ENCODE measurements around the gene PIAS3. TPM values are rescaled to one million over a fixed set of nuclear protein-coding genes. Genes with fewer than 3 reads are reported as not detected.
A peak's percentile ranks its signal among the peaks of the same experiment; 100 is the strongest.

PIAS3 gene
- total and polyA plus RNA-seq, 2 donors (not counting 1 experiment from before 2014, with no cell fraction given): 8.9 to 22.9 TPM

- H3K9ac ChIP-seq (ENCODE audit: insufficient read depth, low read length): peak overlapping the region; percentile 48
- H4K20me1 ChIP-seq (ENCODE audit: control insufficient read depth, extremely low read depth, insufficient read depth, low read length): no peaks in the 10 kb centered on the region
- H3K27ac ChIP-seq (ENCODE audit: insufficient read depth, low read length): peak overlapping the region; percentile 74
- TF ChIP-seq CTCF (conservative IDR thresholded peaks at IDR 0.05 in 1 of 2, IDR thresholded peaks at IDR 0.05 in 1 of 2; ENCODE audit: low read depth in 1 of 2, low read length in 2 of 2) (no peak), EZH2 (IDR thresholded peaks at IDR 0.05; ENCODE audit: low read length, missing control alignments) (no peak)
- peak overlapping the region; percentile 99 for H2AFZ ChIP-seq (ENCODE audit: low read length)
- no peaks in the 10 kb centered on the region for H3K27me3 ChIP-seq (ENCODE audit: control insufficient read depth, insufficient read depth, low read length)
- peak overlapping the region; percentile 79 to 99 (median 96) for H3K4me3 ChIP-seq (replicated peaks in 1 of 4; ENCODE audit: control extremely low read depth in 1 of 4, insufficient read depth in 1 of 4, low read depth in 3 of 4, low read length in 4 of 4)
- H3K4me2 ChIP-seq (ENCODE audit: extremely low read depth, insufficient read depth, low read length): peak overlapping the region; percentile 82
- DNase-seq (ENCODE audit: low read depth in 2 of 2): peak; percentile 84 to 85
- H3K36me3 ChIP-seq (ENCODE audit: control insufficient read depth, insufficient read depth, low read length): peaks cover 8% of the 10 kb centered on the region
- H3K9me3 ChIP-seq (ENCODE audit: control insufficient read depth, insufficient read depth, low read depth, low read length): no peaks in the 10 kb centered on the region
- peaks cover 17% of the 10 kb centered on the region for H3K79me2 ChIP-seq (ENCODE audit: control insufficient read depth, insufficient read depth, low read length)
- H3K4me1 ChIP-seq (ENCODE audit: control insufficient read depth, extremely low read depth, insufficient read depth, low read length): peaks cover 8% of the 10 kb centered on the region
Measured at GRCh38 chr1:145859491-145860023, 676 bp upstream of the PIAS3 start.

- Histone ChIP-seq H3K79me2 (ENCODE audit: control insufficient read depth, insufficient read depth, low read length) (peaks cover 17% of the 10 kb centered on the region), H3K9me3 (ENCODE audit: control insufficient read depth, insufficient read depth, low read depth, low read length) (no peaks in the 10 kb centered on the region), H2AFZ (ENCODE audit: low read length) (peak overlapping the region; percentile 64), H3K4me1 (ENCODE audit: control insufficient read depth, extremely low read depth, insufficient read depth, low read length) (peaks cover 8% of the 10 kb centered on the region), H3K27ac (ENCODE audit: insufficient read depth, low read length) (peak overlapping the region; percentile 74), H3K4me2 (ENCODE audit: extremely low read depth, insufficient read depth, low read length) (peak overlapping the region; percentile 90), H4K20me1 (ENCODE audit: control insufficient read depth, extremely low read depth, insufficient read depth, low read length) (no peaks in the 10 kb centered on the region), H3K27me3 (ENCODE audit: control insufficient read depth, insufficient read depth, low read length) (no peaks in the 10 kb centered on the region), H3K9ac (ENCODE audit: insufficient read depth, low read length) (peak overlapping the region; percentile 70), H3K36me3 (ENCODE audit: control insufficient read depth, insufficient read depth, low read length) (peaks cover 10% of the 10 kb centered on the region), H3K4me3 (replicated peaks in 1 of 4; ENCODE audit: control extremely low read depth in 1 of 4, insufficient read depth in 1 of 4, low read depth in 3 of 4, low read length in 4 of 4) (peak overlapping the region; percentile 74 to 97 (median 86))
- DNase-seq (ENCODE audit: low read depth in 2 of 2): peak; percentile 17 to 42
- TF ChIP-seq EZH2 (IDR thresholded peaks at IDR 0.05; ENCODE audit: low read length, missing control alignments) (no peak), CTCF (conservative IDR thresholded peaks at IDR 0.05 in 1 of 2, IDR thresholded peaks at IDR 0.05 in 1 of 2; ENCODE audit: low read depth in 1 of 2, low read length in 2 of 2) (no peak)
Measured at GRCh38 chr1:145858238-145858900, 512 bp downstream of the PIAS3 start.

- Histone ChIP-seq H2AFZ (ENCODE audit: low read length) (no peak overlapping the region), H3K9ac (ENCODE audit: insufficient read depth, low read length) (no peak overlapping the region), H4K20me1 (ENCODE audit: control insufficient read depth, extremely low read depth, insufficient read depth, low read length) (no peaks in the 10 kb centered on the region), H3K9me3 (ENCODE audit: control insufficient read depth, insufficient read depth, low read depth, low read length) (no peaks in the 10 kb centered on the region), H3K36me3 (ENCODE audit: control insufficient read depth, insufficient read depth, low read length) (peaks cover 15% of the 10 kb centered on the region), H3K4me2 (ENCODE audit: extremely low read depth, insufficient read depth, low read length) (no peak overlapping the region), H3K4me3 (replicated peaks in 1 of 4; ENCODE audit: control extremely low read depth in 1 of 4, insufficient read depth in 1 of 4, low read depth in 3 of 4, low read length in 4 of 4) (peak overlapping the region in 1 of 4 experiments; percentile 94), H3K4me1 (ENCODE audit: control insufficient read depth, extremely low read depth, insufficient read depth, low read length) (peaks cover 8% of the 10 kb centered on the region), H3K27ac (ENCODE audit: insufficient read depth, low read length) (no peak overlapping the region), H3K79me2 (ENCODE audit: control insufficient read depth, insufficient read depth, low read length) (peaks cover 17% of the 10 kb centered on the region), H3K27me3 (ENCODE audit: control insufficient read depth, insufficient read depth, low read length) (no peaks in the 10 kb centered on the region)
- DNase-seq (ENCODE audit: low read depth in 2 of 2): no peak
- TF ChIP-seq CTCF (conservative IDR thresholded peaks at IDR 0.05 in 1 of 2, IDR thresholded peaks at IDR 0.05 in 1 of 2; ENCODE audit: low read depth in 1 of 2, low read length in 2 of 2) (no peak), EZH2 (IDR thresholded peaks at IDR 0.05; ENCODE audit: low read length, missing control alignments) (no peak)
Measured at GRCh38 chr1:145857170-145857569, 1.7 kb downstream of the PIAS3 start.

Data from fibroblast of lung (primary cell).